K562 (cell line): ENCODE data around the gene UGT1A3. TPM values are rescaled to one million over a fixed set of nuclear protein-coding genes. Genes with fewer than 3 reads are reported as not detected.

Experiments used
- ATAC-seq: fragments of 200-7000 bp; cut with Tn5 transposase; 3 replicates; pipeline ENCODE4 v1.9.1; 2020; ENCODE audit warnings: moderate library complexity
- BruUV-seq: library from RNA; stranded (reverse); fragments of 400-500 nt; replicated peaks from 2 replicates; lab custom pipeline; 2021; lab: Mats Ljungman, UMichigan
- CTCF ChIA-PET: fragments of 300-600 bp; formaldehyde crosslinking; extraction: SDS; loops from one replicate; lab custom pipeline; 2021; ENCODE audit warnings: low intra/inter-chr PET ratio; lab: Yijun Ruan, JAX
- POLR2A ChIA-PET: fragments of 300-600, 350-650 bp; sonication (Branson Sonifier 250); formaldehyde crosslinking; extraction: SDS; loops from one replicate; lab custom pipeline; 2021; ENCODE audit warnings: antibody characterized with exemption, inconsistent platforms; lab: Yijun Ruan, JAX
- DNase-seq, 4 experiments: peaks; one replicate each; pipeline versions ENCODE4 v3.0.0 to v3.0.0-alpha.2; 2011 to 2018; ENCODE audit warnings: low spot score in 3 of 4, mixed read lengths in 3 of 4; ENCODE audit errors: extremely low read depth in 1 of 4
- FAIRE-seq: peaks from 2 replicates; lab custom pipeline; 2011; peaks lifted over from hg19 to GRCh38; lab: Jason Lieb, UNC
- H2AFZ ChIP-seq: 2 replicates; pipeline ENCODE4 v1.6.0; 2011; ENCODE audit warnings: low read depth, low read length, control low read depth, inconsistent platforms
- H3K27ac ChIP-seq: fragments of 200-600 bp; 3 replicates; pipeline ENCODE4 v1.8.0; 2011; ENCODE audit warnings: low read depth, mild to moderate bottlenecking, control low read depth, inconsistent platforms, low read length, moderate library complexity, mixed read lengths; ENCODE audit errors: extremely low read depth
- H3K27me3 ChIP-seq, 2 experiments: fragments of 300-600 bp in 1 of 2; 2 replicates in 1 of 2; 3 replicates in 1 of 2; pipeline versions ENCODE4 v1.6.0 to v1.8.0; 2011; ENCODE audit warnings: inconsistent platforms in 2 of 2, low read length in 2 of 2, mild to moderate bottlenecking in 1 of 2, mixed read lengths in 1 of 2, moderate library complexity in 1 of 2; ENCODE audit not compliant: control insufficient read depth in 2 of 2, insufficient read depth in 2 of 2
- H3K36me3 ChIP-seq: fragments of 300-600 bp; 3 replicates; pipeline ENCODE4 v1.8.0; 2011; ENCODE audit warnings: mild to moderate bottlenecking, low read length, inconsistent platforms; ENCODE audit not compliant: control insufficient read depth, insufficient read depth
- H3K4me1 ChIP-seq, 2 experiments: fragments of 200-600 bp in 1 of 2; replicated peaks in 1 of 2; 2 replicates in 1 of 2; 3 replicates in 1 of 2; pipeline versions ENCODE4 v1.5.1 to v1.8.0; 2011; ENCODE audit warnings: inconsistent platforms in 2 of 2, low read length in 2 of 2, mild to moderate bottlenecking in 1 of 2, mixed read lengths in 1 of 2, moderate library complexity in 1 of 2; ENCODE audit not compliant: control insufficient read depth in 2 of 2, insufficient read depth in 2 of 2
- H3K4me2 ChIP-seq: 2 replicates; pipeline ENCODE4 v1.6.1; 2011; ENCODE audit warnings: low read length, control low read depth, inconsistent platforms, mixed read lengths; ENCODE audit not compliant: insufficient read depth
- H3K4me3 ChIP-seq: fragments of 200-600 bp; sonication (generic), shearing (Covaris generic); 2 replicates; pipeline ENCODE4 v1.5.1; 2016; ENCODE audit warnings: control low read depth, inconsistent platforms
- H3K79me2 ChIP-seq: fragments of 200-600 bp; 3 replicates; pipeline ENCODE4 v1.8.0; 2011; ENCODE audit warnings: low read length, inconsistent platforms; ENCODE audit not compliant: control insufficient read depth, insufficient read depth
- H3K9ac ChIP-seq, 2 experiments: 2 replicates each; pipeline versions ENCODE4 v1.6.0 to v1.6.1; 2011; ENCODE audit warnings: low read depth in 2 of 2, low read length in 2 of 2, control low read depth in 1 of 2, inconsistent platforms in 1 of 2, mild to moderate bottlenecking in 1 of 2, mixed read lengths in 1 of 2; ENCODE audit not compliant: insufficient read depth in 1 of 2
- H3K9me1 ChIP-seq: one replicate; pipeline ENCODE4 v1.6.0; 2011; ENCODE audit warnings: inconsistent platforms, mild to moderate bottlenecking, low read length, moderate library complexity; ENCODE audit not compliant: control insufficient read depth, insufficient read depth
- H3K9me3 ChIP-seq: replicated peaks from 2 replicates; pipeline ENCODE4 v1.5.1; 2011; ENCODE audit warnings: low read depth, low read length, inconsistent platforms; ENCODE audit not compliant: control insufficient read depth, insufficient read depth
- H4K20me1 ChIP-seq: replicated peaks from 2 replicates; pipeline ENCODE4 v1.6.1; 2011; ENCODE audit warnings: low read length, inconsistent platforms, mixed read lengths; ENCODE audit not compliant: control insufficient read depth, insufficient read depth
- CBX3 ChIP-seq, 2 experiments: IDR thresholded peaks; 1 replicate in 1 of 2; 2 replicates in 1 of 2; pipeline ENCODE4 v1.6.1; 2012; ENCODE audit warnings: inconsistent platforms in 2 of 2, low read length in 2 of 2, borderline replicate concordance in 1 of 2, control low read depth in 1 of 2
- JUN ChIP-seq, 2 experiments: sonication (generic) in 1 of 2; formaldehyde crosslinking in 1 of 2; IDR thresholded peaks; 2 replicates each; pipeline versions ENCODE4 v1.6.1 to v1.8.0; 2012 to 2022; ENCODE audit warnings: borderline replicate concordance in 2 of 2, mild to moderate bottlenecking in 2 of 2, improper control_type of control experiment in 1 of 2, low read depth in 1 of 2, low read length in 1 of 2, missing genetic modification reagents in 1 of 2
- NFIC ChIP-seq: fragments of 450-650 bp; IDR thresholded peaks from 2 replicates; pipeline ENCODE4 v1.6.1; 2017; ENCODE audit warnings: mild to moderate bottlenecking, inconsistent platforms
- POLR2B ChIP-seq: fragments of 450-650 bp; IDR thresholded peaks from 2 replicates; pipeline ENCODE4 v1.6.1; 2018; ENCODE audit warnings: low read depth; ENCODE audit not compliant: partially characterized antibody
- PURB ChIP-seq: sonication (generic); formaldehyde crosslinking; IDR thresholded peaks from 2 replicates; pipeline ENCODE4 v1.9.0; 2021; ENCODE audit warnings: low read depth, mild to moderate bottlenecking, missing genetic modification reagents
- SAFB ChIP-seq: fragments of 200-400 bp; formaldehyde crosslinking; IDR thresholded peaks from 2 replicates; pipeline ENCODE4 v1.6.1; 2017; ENCODE audit warnings: low read depth, low read length, borderline replicate concordance
- SMAD4 ChIP-seq: fragments of 250-450 bp; sonication (Bioruptor Pico); conservative IDR thresholded peaks from 2 replicates; pipeline ENCODE4 v1.8.0; 2021; ENCODE audit warnings: inconsistent platforms, mild to moderate bottlenecking, moderate library complexity
- STAT5A ChIP-seq: IDR thresholded peaks from 2 replicates; pipeline ENCODE4 v1.6.1; 2012; ENCODE audit warnings: low read length, inconsistent platforms, borderline replicate concordance
- STAT5B ChIP-seq: fragments of 250-450 bp; sonication (Bioruptor Pico); IDR thresholded peaks from 2 replicates; pipeline ENCODE4 v1.8.0; 2021; ENCODE audit warnings: mild to moderate bottlenecking, inconsistent platforms
- U2AF1 ChIP-seq: fragments of 200-400 bp; formaldehyde crosslinking; optimal IDR thresholded peaks from 2 replicates; pipeline ENCODE3; 2017; ENCODE audit warnings: mild to moderate bottlenecking, low read depth, low read length, moderate library complexity
- ZBTB1 ChIP-seq: sonication (generic); formaldehyde crosslinking; IDR thresholded peaks from 2 replicates; pipeline ENCODE4 v1.8.1; 2023; ENCODE audit warnings: missing genetic modification reagents, low read depth, mild to moderate bottlenecking, borderline replicate concordance
- ZFPM2 ChIP-seq: fragments of 250-450 bp; sonication (Bioruptor Pico); IDR thresholded peaks from 2 replicates; pipeline ENCODE4 v1.5.1; 2022; ENCODE audit warnings: mild to moderate bottlenecking
- ZKSCAN3 ChIP-seq: fragments of 250-450 bp; sonication (Bioruptor Pico); IDR thresholded peaks from 2 replicates; pipeline ENCODE4 v1.4.0; 2020
- ZNF134 ChIP-seq: fragments of 250-450 bp; sonication (Bioruptor Pico); conservative IDR thresholded peaks from 2 replicates; pipeline ENCODE4 v1.4.0; 2020
- ZNF584 ChIP-seq: fragments of 200-800 bp; sonication (Bioruptor generic); IDR thresholded peaks from 2 replicates; pipeline ENCODE4 v1.6.1; 2016; ENCODE audit warnings: low read depth, mild to moderate bottlenecking, missing genetic modification characterization, missing compliant biosample characterization
- WGBS: fragments of 100-300 bp; shearing (Covaris generic); methylation state at CpG from one replicate; pipeline ENCODE4 v1.1.6; 2016; ENCODE audit warnings: low coverage, mixed read lengths; ENCODE audit not compliant: insufficient coverage; ENCODE audit errors: missing lambda C conversion rate; 5-methylcytosine and 5-hydroxymethylcytosine counted together
- in situ Hi-C: fragments of 300-500 bp; cut with MboI; formaldehyde crosslinking; loops from 4 replicates; pipeline ENCODE4 v1.15.0; 2018; ENCODE audit warnings: inconsistent platforms, mixed read lengths
- intact Hi-C: fragments of 100-400 bp; cut with micrococcal nuclease; formaldehyde crosslinking; loops from 2 replicates; pipeline ENCODE4 v1.14.2; 2022
- polyA plus RNA-seq, 8 experiments: library from polyadenylated mRNA; depleted of rRNA in 4 of 8; stranded (reverse) in 5 of 8; unstranded in 3 of 8; fragments of >200 nt; fragmentation: Nextera tagmentation in 2 of 8; fragmentation: Illumina TruSeq in 1 of 8; extraction: Ambion mirVana in 2 of 8; extraction: Trizol in 1 of 8; gene quantifications; 2 replicates each; pipeline versions ENCODE4 v1.2.1 to v1.2.3, GENCODE V29; 2011 to 2014; ENCODE audit warnings: inconsistent platforms in 1 of 8, missing spikeins in 1 of 8
- total RNA-seq, 7 experiments: library from RNA; depleted of rRNA in 6 of 7; stranded (reverse); fragments of >200 nt in 6 of 7; fragmentation: Illumina TruSeq in 2 of 7; extraction: Trizol in 2 of 7; gene quantifications; 2 replicates each; pipeline versions ENCODE4 v1.2.1 to v1.2.3, GENCODE V29; 2011 to 2021; ENCODE audit warnings: low replicate concordance in 1 of 7
- TF ChIP-seq, protein P1 (sequence below): fragments of 250-450 bp; sonication (Bioruptor Pico); IDR thresholded peaks from 2 replicates; pipeline ENCODE4 v1.8.0; 2021; ENCODE audit warnings: moderate library complexity, mild to moderate bottlenecking, inconsistent platforms

The UGT1A3 gene
- total and polyA plus RNA-seq, 9 of the 15 experiments (the other 6 are each of a cell fraction or from before 2014, with no cell fraction given) = not detected

DNA sequence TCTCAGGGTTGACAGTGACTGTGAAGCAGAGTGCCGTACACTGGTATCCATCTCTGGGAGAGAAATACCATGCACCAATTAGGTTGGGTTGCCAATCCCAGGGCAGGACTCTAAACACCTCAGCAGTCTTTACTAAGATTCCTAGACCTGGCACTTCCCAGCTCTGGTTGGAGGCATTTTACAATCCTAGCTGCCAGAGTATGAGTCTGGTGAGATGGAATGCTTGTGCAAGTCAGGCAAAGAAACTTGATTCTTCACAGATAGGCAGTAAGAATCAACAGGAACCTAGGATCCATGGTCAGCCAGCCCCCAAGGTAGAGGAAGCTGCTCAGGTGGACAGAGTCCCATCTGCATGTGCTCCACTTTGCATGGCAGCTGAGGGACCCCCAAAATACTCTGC lies 22.1 kb upstream of the UGT1A3 start:
- no peak for FAIRE-seq
- no peak for DNase-seq
- Histone ChIP-seq H3K9ac (no peak overlapping the region), H3K9me3 (no peaks in the 10 kb centered on the region), H3K9me1 (no peaks in the 10 kb centered on the region), H2AFZ (no peak overlapping the region), H4K20me1 (no peaks in the 10 kb centered on the region), H3K4me1 (no peaks in the 10 kb centered on the region), H3K4me3 (no peak overlapping the region), H3K79me2 (no peaks in the 10 kb centered on the region), H3K36me3 (no peaks in the 10 kb centered on the region), H3K27me3 (peaks cover 0 to 4% of the 10 kb centered on the region in 2 experiments; a peak in 1 of 5 replicates), H3K4me2 (no peak overlapping the region), H3K27ac (no peak overlapping the region)
- ChIA-PET POLR2A (no interaction called here), CTCF (no interaction called here)
- no TSS peak for BruUV-seq
- in situ Hi-C loops (no loop called here), intact Hi-C loops (no loop called here)
- TF ChIP-seq ZNF584 (CRISPR knock-in tag) (no peak), NFIC (no peak), PURB (CRISPR knock-in tag) (no peak), JUN (IDR thresholded peaks at IDR 0.05; ENCODE audit: borderline replicate concordance, low read depth, low read length) (no peak), JUN (CRISPR knock-in tag; IDR thresholded peaks at IDR 0.05; ENCODE audit: borderline replicate concordance) (no peak), ZFPM2 (no peak), STAT5B (CRISPR knock-in tag) (no peak), ZNF134 (CRISPR knock-in tag) (no peak), CBX3 (IDR thresholded peaks at IDR 0.05; ENCODE audit: borderline replicate concordance in 1 of 2, low read length in 2 of 2) (no peak), SMAD4 (CRISPR knock-in tag) (no peak), POLR2B (no peak), SAFB (no peak), STAT5A (no peak), ZBTB1 (CRISPR knock-in tag) (no peak), ZKSCAN3 (CRISPR knock-in tag) (no peak), U2AF1 (no peak)
- TF ChIP-seq, protein P1, sequence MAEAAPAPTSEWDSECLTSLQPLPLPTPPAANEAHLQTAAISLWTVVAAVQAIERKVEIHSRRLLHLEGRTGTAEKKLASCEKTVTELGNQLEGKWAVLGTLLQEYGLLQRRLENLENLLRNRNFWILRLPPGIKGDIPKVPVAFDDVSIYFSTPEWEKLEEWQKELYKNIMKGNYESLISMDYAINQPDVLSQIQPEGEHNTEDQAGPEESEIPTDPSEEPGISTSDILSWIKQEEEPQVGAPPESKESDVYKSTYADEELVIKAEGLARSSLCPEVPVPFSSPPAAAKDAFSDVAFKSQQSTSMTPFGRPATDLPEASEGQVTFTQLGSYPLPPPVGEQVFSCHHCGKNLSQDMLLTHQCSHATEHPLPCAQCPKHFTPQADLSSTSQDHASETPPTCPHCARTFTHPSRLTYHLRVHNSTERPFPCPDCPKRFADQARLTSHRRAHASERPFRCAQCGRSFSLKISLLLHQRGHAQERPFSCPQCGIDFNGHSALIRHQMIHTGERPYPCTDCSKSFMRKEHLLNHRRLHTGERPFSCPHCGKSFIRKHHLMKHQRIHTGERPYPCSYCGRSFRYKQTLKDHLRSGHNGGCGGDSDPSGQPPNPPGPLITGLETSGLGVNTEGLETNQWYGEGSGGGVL (CRISPR knock-in tag) = no peak
- no peak for ATAC-seq
- WGBS = 50% methylated on average over 1 of the region's 1 CpG
